ENCODE data around the gene PPM1B.
A peak's percentile ranks its signal among the peaks of the same experiment; 100 is the strongest.

PPM1B gene

GRCh38 chr2:44212302-44212701, 43.6 kb downstream of the PPM1B start:
- H3K36me3 ChIP-seq (ENCODE audit: insufficient read depth, low read length), result peaks cover 20% of the 10 kb centered on the region
- no peak overlapping the region for H3K4me3 ChIP-seq (ENCODE audit: low read length)
- no peaks in the 10 kb centered on the region for H3K4me1 ChIP-seq (ENCODE audit: insufficient read depth, low read length)
- H3K27me3 ChIP-seq (ENCODE audit: insufficient read depth, low read length), result no peaks in the 10 kb centered on the region
- peaks cover 4% of the 10 kb centered on the region for H3K9me3 ChIP-seq (ENCODE audit: low read length)
- H2AFZ ChIP-seq (ENCODE audit: low read depth, low read length), result no peak overlapping the region

- Histone ChIP-seq H3K4me3 (ENCODE audit: low read length) (no peak overlapping the region), H3K36me3 (ENCODE audit: insufficient read depth, low read length) (peaks cover 18% of the 10 kb centered on the region), H3K4me1 (ENCODE audit: insufficient read depth, low read length) (no peaks in the 10 kb centered on the region), H2AFZ (ENCODE audit: low read depth, low read length) (no peak overlapping the region), H3K9me3 (ENCODE audit: low read length) (no peaks in the 10 kb centered on the region), H3K27me3 (ENCODE audit: insufficient read depth, low read length) (no peaks in the 10 kb centered on the region)
Measured at GRCh38 chr2:44215827-44216226, 47.2 kb downstream of the PPM1B start.

- H3K27me3 ChIP-seq (ENCODE audit: insufficient read depth, low read length), result no peaks in the 10 kb centered on the region
- H3K9me3 ChIP-seq (ENCODE audit: low read length), result no peaks in the 10 kb centered on the region
- H3K4me1 ChIP-seq (ENCODE audit: insufficient read depth, low read length), result no peaks in the 10 kb centered on the region
- H3K4me3 ChIP-seq (ENCODE audit: low read length), result no peak overlapping the region
- H3K36me3 ChIP-seq (ENCODE audit: insufficient read depth, low read length), result peaks cover 21% of the 10 kb centered on the region
- no peak overlapping the region for H2AFZ ChIP-seq (ENCODE audit: low read depth, low read length)
Measured at GRCh38 chr2:44218771-44219170, 50.1 kb downstream of the PPM1B start.

GRCh38 chr2:44226753-44227152, 58.1 kb downstream of the PPM1B start:
- H3K9me3 ChIP-seq (ENCODE audit: low read length), result no peaks in the 10 kb centered on the region
- H3K4me1 ChIP-seq (ENCODE audit: insufficient read depth, low read length), result peaks cover 6% of the 10 kb centered on the region
- no peak overlapping the region for H3K4me3 ChIP-seq (ENCODE audit: low read length)
- H2AFZ ChIP-seq (ENCODE audit: low read depth, low read length), result no peak overlapping the region
- no peaks in the 10 kb centered on the region for H3K27me3 ChIP-seq (ENCODE audit: insufficient read depth, low read length)
- H3K36me3 ChIP-seq (ENCODE audit: insufficient read depth, low read length), result peaks cover 14% of the 10 kb centered on the region

- Histone ChIP-seq H2AFZ (ENCODE audit: low read depth, low read length) (no peak overlapping the region), H3K9me3 (ENCODE audit: low read length) (no peaks in the 10 kb centered on the region), H3K4me3 (ENCODE audit: low read length) (no peak overlapping the region), H3K27me3 (ENCODE audit: insufficient read depth, low read length) (no peaks in the 10 kb centered on the region), H3K4me1 (ENCODE audit: insufficient read depth, low read length) (peaks cover 21% of the 10 kb centered on the region), H3K36me3 (ENCODE audit: insufficient read depth, low read length) (peaks cover 3% of the 10 kb centered on the region)
Measured at GRCh38 chr2:44230378-44230777, 61.7 kb downstream of the PPM1B start.

GRCh38 chr2:44233450-44234128, 64.9 kb downstream of the PPM1B start:
- Histone ChIP-seq H3K4me1 (ENCODE audit: insufficient read depth, low read length) (peaks cover 21% of the 10 kb centered on the region), H3K9me3 (ENCODE audit: low read length) (no peaks in the 10 kb centered on the region), H2AFZ (ENCODE audit: low read depth, low read length) (no peak overlapping the region), H3K36me3 (ENCODE audit: insufficient read depth, low read length) (no peaks in the 10 kb centered on the region), H3K4me3 (ENCODE audit: low read length) (no peak overlapping the region), H3K27me3 (ENCODE audit: insufficient read depth, low read length) (no peaks in the 10 kb centered on the region)

GRCh38 chr2:44237221-44237620, 68.5 kb downstream of the PPM1B start:
- Histone ChIP-seq H3K9me3 (ENCODE audit: low read length) (no peaks in the 10 kb centered on the region), H3K4me1 (ENCODE audit: insufficient read depth, low read length) (peaks cover 15% of the 10 kb centered on the region), H2AFZ (ENCODE audit: low read depth, low read length) (no peak overlapping the region), H3K36me3 (ENCODE audit: insufficient read depth, low read length) (no peaks in the 10 kb centered on the region), H3K4me3 (ENCODE audit: low read length) (no peak overlapping the region), H3K27me3 (ENCODE audit: insufficient read depth, low read length) (no peaks in the 10 kb centered on the region)

GRCh38 chr2:44242904-44243303, 74.2 kb downstream of the PPM1B start:
- Histone ChIP-seq H3K36me3 (ENCODE audit: insufficient read depth, low read length) (no peaks in the 10 kb centered on the region), H3K27me3 (ENCODE audit: insufficient read depth, low read length) (no peaks in the 10 kb centered on the region), H3K4me3 (ENCODE audit: low read length) (no peak overlapping the region), H3K4me1 (ENCODE audit: insufficient read depth, low read length) (peaks cover 3% of the 10 kb centered on the region), H3K9me3 (ENCODE audit: low read length) (no peaks in the 10 kb centered on the region), H2AFZ (ENCODE audit: low read depth, low read length) (no peak overlapping the region)

- Histone ChIP-seq H3K27me3 (ENCODE audit: insufficient read depth, low read length) (no peaks in the 10 kb centered on the region), H3K4me1 (ENCODE audit: insufficient read depth, low read length) (peaks cover 3% of the 10 kb centered on the region), H3K36me3 (ENCODE audit: insufficient read depth, low read length) (no peaks in the 10 kb centered on the region), H3K4me3 (ENCODE audit: low read length) (no peak overlapping the region), H3K9me3 (ENCODE audit: low read length) (no peaks in the 10 kb centered on the region), H2AFZ (ENCODE audit: low read depth, low read length) (peak overlapping the region; percentile 73)
Measured at GRCh38 chr2:44244135-44244871, 75.6 kb downstream of the PPM1B start.

- H3K4me1 ChIP-seq (ENCODE audit: insufficient read depth, low read length), result peaks cover 3% of the 10 kb centered on the region
- H3K4me3 ChIP-seq (ENCODE audit: low read length), result no peak overlapping the region
Measured at GRCh38 chr2:44245083-44245861, 76.6 kb downstream of the PPM1B start.

GRCh38 chr2:44246436-44246835, 77.8 kb downstream of the PPM1B start:
- Histone ChIP-seq H3K4me3 (ENCODE audit: low read length) (no peak overlapping the region), H2AFZ (ENCODE audit: low read depth, low read length) (no peak overlapping the region), H3K36me3 (ENCODE audit: insufficient read depth, low read length) (no peaks in the 10 kb centered on the region), H3K4me1 (ENCODE audit: insufficient read depth, low read length) (peaks cover 3% of the 10 kb centered on the region), H3K27me3 (ENCODE audit: insufficient read depth, low read length) (no peaks in the 10 kb centered on the region), H3K9me3 (ENCODE audit: low read length) (no peaks in the 10 kb centered on the region)

More at GRCh38 chr2:44245083-44245861, 76.6 kb downstream of the PPM1B start:
- no peak overlapping the region for H2AFZ ChIP-seq (ENCODE audit: low read depth, low read length)
- no peaks in the 10 kb centered on the region for H3K36me3 ChIP-seq (ENCODE audit: insufficient read depth, low read length)
- no peaks in the 10 kb centered on the region for H3K9me3 ChIP-seq (ENCODE audit: low read length)
- H3K27me3 ChIP-seq (ENCODE audit: insufficient read depth, low read length), result no peaks in the 10 kb centered on the region

GRCh38 chr2:44246840-44247369, 78.2 kb downstream of the PPM1B start:
- Histone ChIP-seq H3K27me3 (ENCODE audit: insufficient read depth, low read length) (no peaks in the 10 kb centered on the region), H3K4me3 (ENCODE audit: low read length) (no peak overlapping the region), H3K9me3 (ENCODE audit: low read length) (no peaks in the 10 kb centered on the region), H2AFZ (ENCODE audit: low read depth, low read length) (no peak overlapping the region), H3K36me3 (ENCODE audit: insufficient read depth, low read length) (no peaks in the 10 kb centered on the region), H3K4me1 (ENCODE audit: insufficient read depth, low read length) (peaks cover 3% of the 10 kb centered on the region)

- Histone ChIP-seq H3K4me3 (ENCODE audit: low read length) (no peak overlapping the region), H3K9me3 (ENCODE audit: low read length) (peaks cover 3% of the 10 kb centered on the region), H3K4me1 (ENCODE audit: insufficient read depth, low read length) (peaks cover 3% of the 10 kb centered on the region), H3K27me3 (ENCODE audit: insufficient read depth, low read length) (no peaks in the 10 kb centered on the region), H2AFZ (ENCODE audit: low read depth, low read length) (no peak overlapping the region), H3K36me3 (ENCODE audit: insufficient read depth, low read length) (no peaks in the 10 kb centered on the region)
Measured at GRCh38 chr2:44247924-44248323, 79.2 kb downstream of the PPM1B start.

Data from neuron (in vitro differentiated cells).